Measurements from ENCODE around the gene SERPINA4.
"Not testable (repeated sequence)": the region's sequence is repeated elsewhere in the genome, so short reads cannot be mapped to it uniquely, and the experiment has no call there.

SERPINA4 gene

DNA sequence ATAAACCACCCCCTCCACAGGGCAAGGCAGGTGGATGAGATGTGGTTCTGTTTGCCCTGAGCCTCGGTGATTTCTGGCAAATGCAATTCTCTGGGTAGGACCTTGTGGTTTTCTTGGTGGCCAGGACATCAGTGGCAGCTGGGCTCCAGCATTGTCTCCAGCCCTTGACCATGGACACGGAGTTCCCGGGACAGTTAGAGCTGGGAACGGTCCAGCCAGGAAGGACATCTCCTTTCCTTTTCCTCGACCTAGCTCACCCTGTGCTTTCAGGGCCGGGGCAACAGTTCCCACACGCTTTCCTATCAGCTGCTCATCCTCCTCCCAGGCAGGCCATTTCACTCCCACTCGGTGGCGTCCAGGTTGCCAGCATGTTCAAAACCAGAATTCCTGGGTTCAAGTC lies 9.2 kb downstream of the SERPINA4 start:
- DNase-seq: no peak

DNA sequence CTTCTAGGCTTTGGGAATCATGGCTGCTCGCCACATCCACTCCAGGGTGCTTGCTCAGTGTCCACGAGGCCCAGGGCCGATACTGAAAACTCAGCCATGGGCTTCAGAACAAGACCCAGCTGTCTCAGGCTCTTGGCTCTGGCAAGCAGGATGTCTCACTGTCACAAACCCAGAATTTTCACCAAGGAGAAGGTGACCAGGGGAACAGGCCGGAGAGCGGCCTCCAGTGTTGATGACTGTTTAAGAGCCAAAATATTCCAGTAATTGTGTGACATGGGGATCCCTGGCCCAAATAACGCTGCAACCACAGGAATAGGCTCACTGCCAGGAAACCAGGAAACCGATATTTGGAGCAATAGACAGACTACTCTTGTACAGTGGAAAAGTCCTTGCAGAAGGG lies 10.2 kb downstream of the SERPINA4 start:
- DNase-seq: no peak

DNA sequence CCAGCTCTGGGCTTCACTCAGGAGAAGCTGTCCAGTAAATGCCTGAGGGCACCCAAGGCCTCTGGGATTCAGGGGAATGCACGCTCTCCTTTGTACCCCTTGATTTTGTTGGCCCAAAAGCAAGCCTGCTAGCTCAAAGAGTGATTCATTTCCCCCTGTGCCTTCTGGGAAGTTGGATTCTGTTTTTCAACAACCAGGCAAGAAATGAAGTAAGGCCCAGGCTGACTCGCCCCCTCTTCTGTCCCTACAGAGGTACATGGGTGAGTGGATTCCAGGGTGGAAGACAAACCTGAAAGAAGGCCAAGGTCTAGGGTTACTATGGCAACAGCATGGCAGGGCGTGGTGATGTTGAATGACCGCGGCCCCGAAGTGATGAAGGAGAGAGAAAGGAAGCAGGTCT lies 10.7 kb downstream of the SERPINA4 start:
- DNase-seq: no peak

DNA sequence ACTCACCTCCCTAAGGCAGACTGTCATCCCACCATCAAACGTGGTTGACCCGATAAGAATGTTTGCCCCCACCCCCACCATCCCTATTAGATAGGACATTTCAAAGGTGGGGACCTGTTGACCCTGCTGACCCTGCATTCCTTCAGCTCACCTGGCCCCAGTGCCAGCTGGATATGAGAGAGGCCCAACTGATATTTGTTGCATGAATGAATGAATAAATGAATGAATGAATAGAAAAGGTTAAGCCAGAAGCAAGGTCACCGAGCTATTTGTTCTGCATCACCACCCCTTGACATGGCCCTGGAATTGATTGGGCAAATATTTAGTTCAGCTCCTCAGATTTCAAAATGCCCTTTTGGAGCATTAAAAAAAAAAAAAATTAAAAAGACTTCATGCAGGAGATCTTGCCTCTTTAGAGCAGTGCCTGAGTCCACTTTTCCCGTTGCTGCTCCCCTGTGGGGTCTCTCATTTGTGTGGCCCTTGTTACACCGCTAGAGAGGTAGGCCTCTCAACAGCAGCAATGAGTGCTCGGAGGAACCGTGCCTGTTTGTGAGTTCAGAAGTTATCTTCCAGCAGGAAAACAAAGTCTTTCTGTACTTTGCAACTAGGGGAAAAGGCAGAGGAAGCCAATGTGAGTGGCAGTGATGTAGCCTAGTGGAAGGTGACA lies 11.5 kb downstream of the SERPINA4 start:
- no peak for DNase-seq

DNA sequence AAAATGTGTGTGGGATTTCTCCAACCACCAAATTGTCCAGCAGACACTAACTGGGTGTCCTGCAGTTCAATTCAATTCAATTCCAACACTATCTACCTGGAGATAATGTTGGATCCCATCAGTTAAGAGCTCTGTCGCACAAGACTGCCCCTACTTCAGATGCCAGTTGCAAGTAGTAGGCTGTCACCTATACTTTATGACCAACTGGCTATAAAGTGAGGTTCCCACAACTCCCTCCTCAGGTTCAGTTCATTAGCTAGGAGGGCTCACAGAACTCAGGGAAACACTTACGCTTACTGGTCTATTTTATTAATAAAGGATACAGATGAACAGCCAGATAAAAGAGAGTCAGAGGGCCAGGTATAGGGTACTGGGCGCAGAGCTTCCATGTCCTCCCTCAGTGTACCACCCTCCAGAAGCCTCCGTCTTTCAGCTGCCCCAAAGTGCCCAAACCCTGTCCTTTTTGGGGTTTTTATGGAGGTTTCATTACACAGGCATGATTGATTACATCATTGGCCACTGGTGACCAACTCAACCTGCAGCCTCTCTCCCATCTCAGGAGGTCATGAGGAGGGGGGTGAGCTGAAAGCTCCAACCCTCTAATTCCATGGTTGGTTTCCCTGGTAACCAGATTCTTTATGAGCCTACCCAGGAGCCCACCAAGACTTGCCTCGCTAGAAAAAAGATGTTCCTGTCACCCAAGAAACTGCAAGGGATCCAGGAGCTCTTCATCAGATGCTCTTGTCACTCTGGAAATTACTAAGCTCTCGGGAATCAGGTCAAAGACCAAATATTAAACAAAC lies 12.4 kb downstream of the SERPINA4 start:
- no peak for DNase-seq

DNA sequence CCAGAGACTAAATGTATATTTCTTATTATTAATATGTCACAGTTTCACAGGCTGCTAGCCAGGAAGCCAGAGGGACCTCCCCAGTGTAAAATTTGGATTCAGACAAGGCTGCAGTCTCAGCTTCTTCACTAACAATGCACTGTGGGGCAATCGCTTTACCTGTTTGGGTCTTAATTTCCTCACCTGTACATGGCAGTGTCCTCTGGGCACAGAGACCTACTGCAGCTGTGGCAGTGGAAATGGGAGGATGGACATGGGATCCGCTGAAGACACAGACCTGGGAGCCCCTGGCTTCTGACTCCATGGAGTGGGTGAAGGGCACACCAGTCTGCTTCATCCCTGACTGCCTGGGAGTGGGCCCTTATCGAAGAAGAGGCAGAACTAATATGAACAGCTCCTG lies 13.1 kb downstream of the SERPINA4 start:
- DNase-seq: no peak

DNA sequence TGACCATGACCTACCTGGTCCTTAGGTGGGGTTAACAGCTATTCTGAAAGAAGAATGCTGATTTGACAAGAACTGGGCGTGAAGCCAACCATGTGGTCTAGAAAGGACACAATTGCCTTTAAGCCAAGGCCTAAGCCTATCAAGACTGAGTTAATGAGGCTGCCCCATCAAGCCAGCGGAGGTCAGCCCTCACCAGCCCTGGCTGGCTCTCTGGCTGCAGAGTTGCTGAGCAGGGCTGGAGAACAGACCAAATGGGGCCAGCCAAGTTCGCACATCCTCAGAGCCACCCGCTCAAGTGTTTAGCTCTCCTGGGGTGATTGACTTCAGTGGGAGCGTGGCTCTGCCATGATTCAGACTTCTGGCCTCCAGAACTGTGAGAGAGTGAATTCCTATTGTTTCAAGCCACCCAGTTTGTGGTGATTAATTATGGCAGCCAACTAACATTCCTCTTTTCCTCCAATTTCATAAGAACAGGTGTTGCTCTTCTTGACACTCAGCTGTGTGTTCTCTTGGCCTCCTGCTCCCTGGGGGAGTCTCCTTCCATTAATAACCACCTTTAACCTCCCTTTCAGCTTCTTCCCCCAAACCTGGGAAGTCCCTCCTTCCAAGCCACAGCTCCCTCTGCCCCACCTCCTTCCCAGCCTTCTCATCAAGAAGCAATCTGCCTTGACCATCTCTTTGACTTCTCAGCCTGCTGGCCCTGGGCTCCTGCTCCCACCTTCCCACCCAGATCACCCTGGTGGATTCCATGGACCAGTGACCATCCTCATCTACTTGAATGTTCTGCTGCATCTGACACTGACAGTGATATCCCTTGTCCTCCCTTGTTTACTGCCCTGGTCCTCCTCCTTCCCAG lies 14.7 kb downstream of the SERPINA4 start:
- no peak for DNase-seq

DNA sequence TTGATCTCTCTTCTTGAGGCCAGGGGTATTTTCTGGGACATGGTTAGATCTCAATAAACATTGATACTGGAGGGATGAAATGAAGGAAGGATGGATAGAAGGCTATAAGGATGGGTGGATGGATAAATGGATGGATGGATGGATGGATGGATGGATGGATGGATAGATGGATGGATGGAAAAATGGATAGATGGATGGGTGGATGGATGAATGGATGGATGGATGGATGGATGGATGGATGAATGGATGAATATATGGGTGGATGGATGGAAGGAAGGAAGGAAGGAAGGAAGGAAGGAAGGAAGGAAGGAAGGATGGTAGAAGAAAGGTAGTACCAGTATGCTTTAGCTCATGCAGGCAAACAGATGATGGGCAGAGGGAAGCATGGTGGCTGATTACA lies 16.2 kb downstream of the SERPINA4 start:
- not testable (repeated sequence) for DNase-seq

DNA sequence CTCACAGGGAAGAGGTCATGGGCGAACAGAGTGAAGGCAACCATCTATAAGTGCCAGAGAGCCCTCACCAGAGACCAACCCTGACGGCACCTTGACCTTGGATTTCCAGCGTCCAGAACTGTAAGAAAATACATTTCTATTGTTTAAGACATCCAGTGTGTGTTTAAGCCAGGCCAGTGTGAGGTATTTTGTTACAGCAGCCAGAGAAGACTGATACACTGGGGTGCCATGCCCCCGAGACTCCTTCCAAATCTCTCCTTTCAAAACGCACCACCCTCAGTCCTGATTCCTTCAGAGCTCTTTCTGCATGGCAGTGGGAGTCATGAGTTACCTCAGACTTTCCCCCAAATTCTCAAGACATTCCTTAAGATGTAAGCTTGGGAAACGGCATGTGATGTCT lies 17.5 kb downstream of the SERPINA4 start:
- DNase-seq: no peak

DNA sequence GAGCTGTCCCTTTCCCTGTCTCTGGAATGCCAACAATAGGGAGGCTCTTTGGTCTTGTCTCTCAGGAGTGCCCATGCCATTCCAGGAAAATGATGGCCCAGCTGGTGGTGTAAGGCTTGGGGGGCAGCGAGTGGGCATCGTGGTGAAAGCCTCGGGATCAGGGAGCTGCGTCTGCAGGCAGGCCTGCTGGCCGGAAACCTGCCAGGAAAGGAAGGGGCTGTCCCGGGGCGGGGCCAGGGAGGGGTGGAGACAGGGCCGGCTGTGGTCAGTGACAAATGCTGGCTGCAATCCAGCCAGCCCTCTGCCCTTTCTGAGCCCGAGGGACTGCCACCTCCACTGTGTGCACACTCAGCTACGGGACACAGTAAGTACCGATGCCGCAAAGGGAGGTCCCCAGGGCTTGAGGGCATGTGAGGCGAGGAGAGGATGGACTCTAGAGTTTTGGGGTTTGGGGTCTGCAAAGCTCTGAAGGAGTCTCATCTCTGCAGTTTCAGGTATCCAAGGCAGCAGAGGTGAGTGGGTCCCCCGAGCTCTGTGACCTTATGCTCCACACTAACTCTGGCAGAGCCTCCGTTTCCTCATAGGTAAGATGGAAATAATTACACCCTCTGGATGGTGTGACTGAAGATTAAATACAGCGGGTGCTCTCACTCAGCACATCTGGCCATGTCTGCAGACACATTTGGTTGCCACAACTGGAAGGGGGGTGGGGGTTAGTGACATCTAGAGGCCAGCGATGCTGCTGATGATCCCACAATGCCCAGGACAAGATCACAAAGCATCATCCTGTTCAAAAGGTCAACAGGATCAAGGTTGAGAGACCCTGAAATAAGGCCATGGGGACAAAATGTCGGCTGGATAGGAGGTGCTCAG lies 20.1 kb downstream of the SERPINA4 start, which contains the start of gene SERPINA5:
Gene SERPINA5, plus strand, starts transcription at position 300 of the 873 bp plus-strand sequence. CDS start 5,937 bp downstream, outside the sequence.
- no peak for DNase-seq

DNA sequence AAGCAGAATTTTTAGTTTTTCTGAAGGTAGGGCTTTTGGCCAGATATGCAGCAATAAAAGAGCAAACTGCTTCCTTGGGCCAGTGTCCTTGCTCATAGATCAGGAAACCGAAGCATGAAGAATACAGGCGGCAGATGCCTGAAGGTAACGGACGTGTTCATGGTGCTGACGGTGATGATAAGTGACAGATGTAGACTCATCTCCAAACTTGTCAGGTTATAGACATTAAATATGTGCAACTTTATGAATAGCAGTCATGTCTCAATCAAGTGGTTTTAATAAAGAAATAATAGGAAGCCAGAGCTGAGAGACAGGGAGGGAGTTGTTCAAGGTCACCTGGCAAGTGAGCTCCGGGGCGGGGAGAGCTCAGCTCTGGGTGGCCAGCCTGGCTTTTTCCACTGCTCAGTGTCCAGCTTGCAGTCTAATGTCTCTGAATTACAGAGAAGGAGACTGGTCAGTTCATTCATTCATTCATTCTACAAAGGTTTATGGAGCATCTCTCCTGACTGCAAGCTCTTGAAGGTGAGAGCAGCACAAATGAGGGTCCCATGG lies 21.0 kb downstream of the SERPINA4 start:
- no peak for DNase-seq

DNA sequence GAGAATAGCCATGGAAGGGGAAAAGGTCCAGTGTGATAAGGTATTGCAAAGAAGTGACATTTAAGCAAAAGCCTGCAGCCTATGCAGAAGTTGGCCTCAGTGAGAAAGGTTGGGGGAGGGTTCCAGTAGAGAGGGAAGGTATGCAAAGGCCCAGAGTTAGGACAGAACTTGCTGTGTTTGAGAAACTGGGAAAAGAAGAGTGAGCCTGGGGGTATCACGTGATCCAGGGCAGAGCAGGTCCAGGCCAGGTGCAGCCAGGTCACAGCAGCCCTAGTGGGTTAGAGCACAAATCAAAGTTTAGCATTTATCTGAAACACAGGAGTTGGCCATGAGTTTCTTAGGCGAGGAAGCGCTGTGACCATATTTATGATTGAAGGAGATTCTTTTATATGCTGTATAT lies 21.6 kb downstream of the SERPINA4 start:
- DNase-seq: no peak

DNA sequence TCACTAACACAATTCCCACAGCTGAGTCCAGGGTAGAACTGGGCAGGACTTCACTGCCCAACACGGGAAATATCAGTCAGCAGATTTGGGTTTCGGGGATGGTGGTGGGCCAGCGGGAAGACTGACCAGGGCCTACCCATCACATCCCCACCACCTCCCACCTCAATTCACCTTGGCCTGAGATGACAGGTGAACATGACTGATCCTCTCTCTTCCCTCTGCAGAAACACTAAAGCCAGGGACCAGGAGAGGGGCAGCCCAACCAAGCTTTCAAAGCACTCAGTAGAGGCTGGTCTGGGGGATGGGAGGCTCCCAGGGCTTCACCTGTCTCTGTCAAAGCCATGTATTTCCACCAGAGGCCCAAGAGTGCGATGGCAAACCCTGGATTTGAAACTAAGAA lies 22.3 kb downstream of the SERPINA4 start:
- DNase-seq: no peak

DNA sequence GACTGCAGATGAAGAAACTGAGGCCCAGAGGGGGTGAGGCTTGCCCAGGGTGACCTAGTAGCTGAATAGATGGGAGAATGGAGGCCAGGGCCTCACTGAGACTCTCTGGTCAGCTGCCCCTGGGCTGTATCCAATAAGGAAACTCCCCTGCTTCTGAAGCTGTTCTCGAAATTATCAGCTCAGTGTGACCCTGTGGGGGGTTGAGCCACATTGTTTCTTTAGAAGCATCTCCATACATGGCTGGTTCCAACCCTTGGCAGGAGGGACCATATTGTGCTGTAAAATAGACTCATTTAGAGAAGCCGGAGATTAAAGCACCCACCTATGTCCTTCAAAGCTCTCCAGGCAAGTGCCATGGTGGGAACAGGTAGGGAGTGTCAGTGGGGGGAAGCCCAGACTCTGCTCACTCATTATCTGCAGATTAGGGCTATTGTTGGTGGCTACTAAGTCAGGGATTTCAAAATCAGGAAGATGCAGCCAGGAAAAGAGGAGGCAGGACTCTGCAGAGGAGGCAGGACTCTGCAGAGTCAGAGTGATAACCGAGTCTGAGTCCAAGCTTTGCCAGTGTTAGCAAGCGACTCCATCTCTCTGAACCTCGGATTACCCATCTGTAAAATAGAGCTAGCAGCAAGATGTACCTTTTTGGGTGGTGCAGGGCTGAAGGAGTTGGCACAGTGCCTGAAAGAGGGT lies 23.5 kb downstream of the SERPINA4 start:
- DNase-seq: no peak

DNA sequence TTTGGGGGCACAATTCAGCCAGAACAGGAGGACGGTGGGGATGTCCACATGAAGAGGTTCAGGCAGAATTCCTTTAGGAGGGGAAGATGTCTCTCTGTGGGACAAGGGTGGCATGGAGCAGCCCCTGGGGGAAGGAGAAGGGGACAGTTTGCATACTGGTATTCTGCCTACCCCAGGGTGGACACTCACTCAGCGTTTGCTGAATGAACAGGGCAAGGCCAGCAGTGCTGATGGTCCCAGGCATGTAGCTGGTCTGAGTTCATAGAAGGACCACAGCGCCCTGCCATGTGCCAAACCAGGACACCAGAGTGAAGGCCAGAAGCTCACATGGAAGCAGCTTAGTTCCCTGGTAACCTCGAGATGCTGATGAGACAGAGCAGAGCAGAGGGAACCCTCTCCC lies 25.4 kb downstream of the SERPINA4 start:
- DNase-seq: no peak

DNA sequence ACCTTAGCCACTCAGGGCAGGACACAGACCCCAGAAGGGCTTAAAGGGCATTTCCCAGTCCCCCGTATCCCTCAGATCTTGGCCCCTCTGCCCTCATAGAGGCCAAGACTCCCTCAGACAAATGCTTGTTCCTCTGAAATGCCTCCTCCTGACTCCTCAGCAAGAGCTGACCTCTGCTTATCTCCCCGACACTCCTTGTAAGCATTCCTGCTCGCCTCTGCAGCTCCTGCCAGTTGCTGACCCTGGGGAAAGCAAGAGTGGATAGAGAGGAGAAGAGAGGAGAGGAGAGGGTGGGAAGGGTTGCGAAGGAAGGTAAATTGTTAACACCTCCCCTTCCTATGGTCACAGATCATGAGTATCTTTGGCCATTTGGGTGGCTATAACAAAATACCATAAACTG lies 27.1 kb downstream of the SERPINA4 start:
- DNase-seq: no peak

DNA sequence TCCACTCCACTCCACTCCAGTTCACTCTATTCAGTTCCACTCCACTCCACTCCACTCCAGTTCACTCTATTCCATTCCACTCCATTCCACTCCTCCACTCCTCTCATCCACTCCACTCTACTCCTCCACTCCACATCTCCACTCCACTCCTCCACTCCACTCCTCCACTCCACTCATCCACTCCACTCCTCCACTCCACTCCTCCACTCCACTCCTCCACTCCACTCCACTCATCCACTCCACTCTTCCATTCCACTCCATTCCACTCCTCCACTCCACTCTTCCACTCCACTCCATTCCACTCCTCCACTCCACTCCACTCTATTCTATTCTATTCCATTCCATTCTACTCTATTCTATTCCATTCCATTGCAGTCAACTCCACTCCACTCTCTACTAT lies 29.8 kb downstream of the SERPINA4 start:
- DNase-seq: no peak

DNA sequence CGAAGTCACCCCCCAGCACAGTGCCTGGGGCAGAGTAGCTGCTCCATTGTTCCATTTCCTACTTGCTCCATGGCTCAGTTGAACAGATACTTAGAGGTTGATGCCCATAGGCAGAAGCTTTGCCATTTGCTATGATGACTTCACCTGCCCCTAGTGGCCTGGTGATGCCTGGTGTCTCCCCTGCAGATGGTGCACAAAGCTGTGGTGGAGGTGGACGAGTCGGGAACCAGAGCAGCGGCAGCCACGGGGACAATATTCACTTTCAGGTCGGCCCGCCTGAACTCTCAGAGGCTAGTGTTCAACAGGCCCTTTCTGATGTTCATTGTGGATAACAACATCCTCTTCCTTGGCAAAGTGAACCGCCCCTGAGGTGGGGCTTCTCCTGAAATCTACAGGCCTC lies 30.6 kb downstream of the SERPINA4 start:
- DNase-seq: no peak

DNA sequence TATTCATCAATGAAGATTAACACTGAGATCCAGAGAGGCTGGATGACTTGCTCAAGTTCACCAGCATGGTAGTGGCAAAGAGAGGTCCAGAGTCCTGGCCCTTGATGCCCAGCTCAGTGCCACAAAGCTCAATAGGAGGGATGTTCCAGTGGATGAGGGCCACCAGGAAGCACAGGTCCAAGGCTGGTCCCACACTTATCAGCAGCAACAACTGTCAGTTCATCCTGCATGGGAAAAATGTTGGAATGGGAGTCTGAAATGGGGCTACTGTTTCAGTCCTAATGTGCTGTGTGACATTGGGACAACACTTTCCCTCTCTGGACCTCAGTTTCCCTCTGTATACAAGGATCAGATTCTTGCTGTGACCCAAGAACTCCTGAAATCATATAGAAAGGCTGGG lies 31.2 kb downstream of the SERPINA4 start:
- DNase-seq: no peak

DNA sequence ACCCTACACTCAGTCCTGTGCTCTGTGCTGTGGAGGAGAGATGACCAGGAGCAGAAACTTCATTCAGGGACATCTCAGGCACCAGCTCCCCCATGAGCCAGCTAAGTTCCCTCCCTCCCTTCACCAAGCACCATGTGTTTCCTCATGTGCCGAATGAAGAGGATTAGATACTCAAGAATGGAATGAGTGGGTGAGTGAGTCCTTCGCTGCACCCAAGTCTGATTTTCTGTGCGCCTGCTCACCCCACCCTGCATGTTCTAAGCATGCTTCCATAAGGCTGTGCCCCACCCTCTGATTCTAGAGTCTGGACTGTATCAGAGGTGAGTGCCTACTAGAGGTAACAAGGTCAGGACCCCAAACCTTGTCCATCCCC lies 32.1 kb downstream of the SERPINA4 start:
- no peak for DNase-seq

DNA sequence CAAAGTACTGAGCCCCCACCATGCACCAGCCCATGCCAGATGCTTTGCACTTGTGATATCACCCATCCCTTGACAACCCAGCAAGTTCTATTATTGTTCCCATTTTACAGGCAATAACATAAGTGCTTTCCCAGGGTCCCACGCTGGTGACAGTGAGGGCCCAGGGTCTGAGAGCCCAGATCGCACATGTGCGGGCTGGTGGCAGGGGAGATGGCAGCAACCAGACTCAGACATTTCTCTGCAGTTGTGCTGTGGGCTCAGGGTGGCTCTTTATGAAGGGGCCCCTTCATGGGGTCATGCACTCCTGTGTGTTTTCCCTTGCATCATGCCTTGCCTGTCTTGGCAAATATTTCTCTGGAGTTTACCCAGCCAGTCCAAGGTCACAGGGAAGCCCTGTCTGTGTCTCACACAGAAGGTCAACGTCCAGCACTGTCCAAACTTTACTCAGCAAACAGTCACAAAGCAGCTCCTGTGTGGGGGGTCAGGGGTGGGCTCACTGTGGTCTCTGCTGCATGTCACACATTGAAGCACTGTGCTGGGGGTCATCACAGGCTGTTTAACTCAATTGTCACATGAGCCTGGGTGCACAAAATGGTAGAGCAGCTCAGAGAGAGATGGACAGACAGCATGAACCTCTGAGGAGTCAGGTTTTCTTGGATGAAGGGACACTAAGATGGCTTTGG lies 32.6 kb downstream of the SERPINA4 start:
- no peak for DNase-seq

Data from activated CD4-positive, alpha-beta T cell treated with anti-CD3 and anti-CD28 coated beads for 48 hours (primary cell).